ENCODE results near the gene ATP10A. TPM values are rescaled to one million over a fixed set of nuclear protein-coding genes. Genes with fewer than 3 reads are reported as not detected.

ATP10A gene
- total and polyA plus RNA-seq, 2 of the 8 experiments (the other 6 are each of a cell fraction or from before 2014, with no cell fraction given) = 2.0 to 2.8 TPM

- Histone ChIP-seq H3K27me3 (replicated peaks in 1 of 4; ENCODE audit: control insufficient read depth in 3 of 4, extremely low read depth in 1 of 4, insufficient read depth in 3 of 4, low read length in 3 of 4) (no peaks in the 10 kb centered on the region), H3K23me2 (ENCODE audit: low read depth, low read length) (no peaks in the 10 kb centered on the region), H3K18ac (ENCODE audit: extremely low read depth, low read length) (no peak overlapping the region), H3K9me3 (ENCODE audit: insufficient read depth in 2 of 2, low read depth in 1 of 2, low read length in 1 of 2) (no peaks in the 10 kb centered on the region; a peak in 1 of 4 replicates), H3K9ac (replicated peaks in 1 of 4; ENCODE audit: extremely low read depth in 1 of 4, low read depth in 3 of 4, low read length in 3 of 4) (no peak overlapping the region), H3K36me3 (ENCODE audit: control insufficient read depth in 2 of 4, insufficient read depth in 4 of 4, low read length in 3 of 4) (no peaks in the 10 kb centered on the region), H3K79me1 (ENCODE audit: low read depth, low read length) (no peaks in the 10 kb centered on the region), H4K5ac (ENCODE audit: insufficient read length, low read depth, low read length) (no peak overlapping the region), H3K27ac (ENCODE audit: low read depth, low read length) (no peak overlapping the region), H3K56ac (replicated peaks; ENCODE audit: insufficient read length, low read depth, low read length) (no peak overlapping the region), H3K23ac (ENCODE audit: insufficient read length) (no peak overlapping the region), H2AK5ac (ENCODE audit: low read depth, low read length) (no peak overlapping the region), H3K4me2 (ENCODE audit: insufficient read depth in 1 of 2, low read depth in 2 of 2, low read length in 2 of 2) (no peak overlapping the region), H3K14ac (ENCODE audit: insufficient read length) (no peak overlapping the region), H4K91ac (replicated peaks; ENCODE audit: insufficient read length, low read length) (no peak overlapping the region), H4K8ac (ENCODE audit: extremely low read depth, insufficient read depth, low read length) (no peak overlapping the region), H3K4me3 (ENCODE audit: extremely low read depth in 1 of 4, insufficient read depth in 2 of 4, low read depth in 3 of 4, low read length in 4 of 4) (no peak overlapping the region), H3K4ac (replicated peaks; ENCODE audit: insufficient read length, low read depth, low read length) (no peak overlapping the region), H2BK20ac (ENCODE audit: low read length) (no peak overlapping the region), H3K79me2 (ENCODE audit: control insufficient read depth in 1 of 2, insufficient read depth in 2 of 2, low read length in 2 of 2) (no peaks in the 10 kb centered on the region), H3K4me1 (replicated peaks in 1 of 4; ENCODE audit: control insufficient read depth in 3 of 4, insufficient read depth in 4 of 4, low read length in 3 of 4) (no peaks in the 10 kb centered on the region), H2BK5ac (ENCODE audit: low read depth, low read length) (no peak overlapping the region), H2BK120ac (replicated peaks; ENCODE audit: low read depth, low read length) (no peak overlapping the region), H4K20me1 (replicated peaks in 1 of 2; ENCODE audit: control insufficient read depth in 1 of 2, insufficient read depth in 2 of 2, low read length in 2 of 2) (peaks cover 0 to 2% of the 10 kb centered on the region in 2 experiments), H2BK15ac (ENCODE audit: low read length) (no peak overlapping the region), H2BK12ac (ENCODE audit: low read depth, low read length) (no peak overlapping the region), H2AFZ (ENCODE audit: low read length) (no peak overlapping the region)
- WGBS, 2 experiments (ENCODE audit: extremely low coverage in 1 of 2, insufficient coverage in 1 of 2, insufficient read length in 1 of 2, insufficient replicate concordance in 2 of 2, low coverage in 1 of 2, low lambda C conversion rate in 2 of 2, missing lambda C conversion rate in 1 of 2) = 93% methylated on average over 14 of the region's 14 CpGs; no CpG with 5 or more reads in 1 of the 2 experiments
- no peak for FAIRE-seq
- ChIA-PET POLR2A (ENCODE audit: partially characterized antibody) (no interaction called here), CTCF (ENCODE audit: partially characterized antibody) (interaction anchor here (1.3 kb wide), 1 partner anchor 19 kb away, joined by 8 read pairs; no protein-coding TSS in a partner anchor)
- TF ChIP-seq TCF12 (IDR thresholded peaks at IDR 0.05; ENCODE audit: low read depth, low read length) = no peak
- no peak for TF ChIP-seq NANOG (IDR thresholded peaks at IDR 0.05; ENCODE audit: insufficient read depth, low read depth, low read length, poor library complexity, severe bottlenecking)
- TF ChIP-seq RNF2 (IDR thresholded peaks at IDR 0.05; ENCODE audit: borderline replicate concordance, low read depth, low read length, missing control alignments, poor library complexity, severe bottlenecking) = no peak
- no peak for TF ChIP-seq CTCF (IDR thresholded peaks at IDR 0.05; ENCODE audit: control extremely low read depth in 1 of 3, insufficient read depth in 1 of 3, low read depth in 1 of 3, low read length in 3 of 3)
- no peak for TF ChIP-seq JUN (IDR thresholded peaks at IDR 0.05; ENCODE audit: low read depth, low read length)
- TF ChIP-seq CBX8 (IDR thresholded peaks at IDR 0.05; ENCODE audit: borderline replicate concordance, low read depth, low read length) = no peak
- no peak for TF ChIP-seq SIX5 (IDR thresholded peaks at IDR 0.05; ENCODE audit: low read depth, low read length)
- TF ChIP-seq EGR1 (IDR thresholded peaks at IDR 0.05; ENCODE audit: borderline replicate concordance, low read depth, low read length) = no peak
- DNase-seq (ENCODE audit: low read depth in 1 of 2, low spot score in 2 of 2) = no peak
Measured at GRCh38 chr15:25764980-25765735, 98.0 kb downstream of the ATP10A start.

All from H1 (cell line).